MM.1S (cell line): ENCODE results near the gene DARS2.

Source experiments
- DNase-seq: peaks from one replicate; pipeline ENCODE4 v3.0.0-alpha.2; 2015
- H2AFZ ChIP-seq: fragments of 300-600 bp; sonication (generic); 2 replicates; pipeline ENCODE4 v1.6.0; 2016; ENCODE audit warnings: antibody characterized with exemption, low read length
- H3F3A ChIP-seq: fragments of 300-600 bp; sonication (generic); 2 replicates; pipeline ENCODE4 v1.6.1; 2016; ENCODE audit warnings: mild to moderate bottlenecking, antibody characterized with exemption, low read length, moderate library complexity, mixed read lengths; ENCODE audit not compliant: insufficient read depth
- H3K27ac ChIP-seq: fragments of 300-600 bp; sonication (generic); 2 replicates; pipeline ENCODE4 v1.5.1; 2016; ENCODE audit warnings: mild to moderate bottlenecking, low read length
- H3K27me3 ChIP-seq: fragments of 300-600 bp; sonication (generic); replicated peaks from 2 replicates; pipeline ENCODE4 v1.6.0; 2016; ENCODE audit warnings: low read length; ENCODE audit not compliant: insufficient read depth
- H3K36me3 ChIP-seq: fragments of 300-600 bp; sonication (generic); replicated peaks from 2 replicates; pipeline ENCODE4 v1.6.1; 2016; ENCODE audit warnings: mild to moderate bottlenecking, low read length, mixed read lengths; ENCODE audit not compliant: insufficient read depth
- H3K4me1 ChIP-seq: fragments of 300-600 bp; sonication (generic); 2 replicates; pipeline ENCODE4 v1.6.1; 2016; ENCODE audit warnings: low read length, mixed read lengths
- H3K4me2 ChIP-seq: fragments of 300-600 bp; sonication (generic); 2 replicates; pipeline ENCODE4 v1.6.0; 2016; ENCODE audit warnings: low read depth, low read length
- H3K4me3 ChIP-seq: fragments of 300-600 bp; sonication (generic); 2 replicates; pipeline ENCODE4 v1.5.1; 2016; ENCODE audit warnings: low read length, mixed read lengths
- H3K79me2 ChIP-seq: fragments of 300-600 bp; sonication (generic); 2 replicates; pipeline ENCODE4 v1.6.1; 2016; ENCODE audit warnings: mixed run types, low read length, mixed read lengths
- H3K9ac ChIP-seq: fragments of 300-600 bp; sonication (generic); 2 replicates; pipeline ENCODE4 v1.6.1; 2016; ENCODE audit warnings: low read length, mixed read lengths
- H3K9me2 ChIP-seq: fragments of 300-600 bp; sonication (generic); replicated peaks from 2 replicates; pipeline ENCODE4 v1.6.1; 2016; ENCODE audit warnings: mild to moderate bottlenecking, low read length, mixed read lengths; ENCODE audit not compliant: insufficient read depth
- H3K9me3 ChIP-seq: fragments of 300-600 bp; sonication (generic); replicated peaks from 2 replicates; pipeline ENCODE4 v1.6.1; 2016; ENCODE audit warnings: mild to moderate bottlenecking, low read length, mixed read lengths; ENCODE audit not compliant: insufficient read depth
- H4K20me1 ChIP-seq: fragments of 300-600 bp; sonication (generic); 2 replicates; pipeline ENCODE4 v1.6.1; 2016; ENCODE audit warnings: mild to moderate bottlenecking, low read length, moderate library complexity, mixed read lengths; ENCODE audit not compliant: insufficient read depth
- EZH2 ChIP-seq: fragments of 300-600 bp; sonication (generic); optimal IDR thresholded peaks from 2 replicates; pipeline ENCODE3; 2017; ENCODE audit warnings: low read depth, mild to moderate bottlenecking, antibody characterized with exemption, low read length, mixed read lengths
- EZH2phosphoT487 ChIP-seq: fragments of 300-600 bp; sonication (generic); IDR thresholded peaks from 2 replicates; pipeline ENCODE4 v1.6.1; 2018; ENCODE audit warnings: antibody characterized with exemption, low read length
- TF ChIP-seq, protein P1 (sequence below): fragments of 300-600 bp; sonication (generic); IDR thresholded peaks from 2 replicates; pipeline ENCODE4 v1.5.1; 2016; ENCODE audit warnings: antibody characterized with exemption, low read length, mixed read lengths

Gene DARS2

DNA sequence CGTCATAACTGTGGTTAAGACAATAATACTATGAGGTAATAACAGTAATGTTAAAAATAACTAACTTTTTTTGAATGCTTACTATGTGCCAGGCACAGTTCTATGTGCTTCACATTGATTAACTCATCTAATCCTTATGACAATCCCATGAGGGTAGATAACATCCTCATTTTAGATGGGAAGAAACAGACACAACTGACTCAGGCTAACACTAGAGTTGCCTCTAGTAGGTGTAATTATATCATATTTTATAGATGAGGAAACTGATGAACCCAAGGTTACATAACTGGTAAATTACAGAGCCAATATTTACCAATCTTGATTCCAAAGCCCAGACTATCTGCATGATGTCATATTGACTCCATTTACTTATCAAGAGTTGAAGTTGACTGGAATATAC, 69.1 kb downstream of the DARS2 start:
- no peaks in the 10 kb centered on the region for H4K20me1 ChIP-seq
- TF ChIP-seq EZH2phosphoT487 = no peak
- no peak for TF ChIP-seq EZH2
- TF ChIP-seq, protein P1, sequence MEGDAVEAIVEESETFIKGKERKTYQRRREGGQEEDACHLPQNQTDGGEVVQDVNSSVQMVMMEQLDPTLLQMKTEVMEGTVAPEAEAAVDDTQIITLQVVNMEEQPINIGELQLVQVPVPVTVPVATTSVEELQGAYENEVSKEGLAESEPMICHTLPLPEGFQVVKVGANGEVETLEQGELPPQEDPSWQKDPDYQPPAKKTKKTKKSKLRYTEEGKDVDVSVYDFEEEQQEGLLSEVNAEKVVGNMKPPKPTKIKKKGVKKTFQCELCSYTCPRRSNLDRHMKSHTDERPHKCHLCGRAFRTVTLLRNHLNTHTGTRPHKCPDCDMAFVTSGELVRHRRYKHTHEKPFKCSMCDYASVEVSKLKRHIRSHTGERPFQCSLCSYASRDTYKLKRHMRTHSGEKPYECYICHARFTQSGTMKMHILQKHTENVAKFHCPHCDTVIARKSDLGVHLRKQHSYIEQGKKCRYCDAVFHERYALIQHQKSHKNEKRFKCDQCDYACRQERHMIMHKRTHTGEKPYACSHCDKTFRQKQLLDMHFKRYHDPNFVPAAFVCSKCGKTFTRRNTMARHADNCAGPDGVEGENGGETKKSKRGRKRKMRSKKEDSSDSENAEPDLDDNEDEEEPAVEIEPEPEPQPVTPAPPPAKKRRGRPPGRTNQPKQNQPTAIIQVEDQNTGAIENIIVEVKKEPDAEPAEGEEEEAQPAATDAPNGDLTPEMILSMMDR = no peak
- no peaks in the 10 kb centered on the region for H3K9me2 ChIP-seq
- no peak overlapping the region for H3K4me3 ChIP-seq
- no peak for DNase-seq
- no peaks in the 10 kb centered on the region for H3K9me3 ChIP-seq
- no peaks in the 10 kb centered on the region for H3F3A ChIP-seq
- H3K4me1 ChIP-seq = no peaks in the 10 kb centered on the region
- no peak overlapping the region for H3K27ac ChIP-seq
- no peaks in the 10 kb centered on the region for H3K36me3 ChIP-seq
- no peaks in the 10 kb centered on the region for H3K27me3 ChIP-seq
- H3K4me2 ChIP-seq = no peak overlapping the region
- H2AFZ ChIP-seq = no peak overlapping the region
- no peak overlapping the region for H3K9ac ChIP-seq
- no peaks in the 10 kb centered on the region for H3K79me2 ChIP-seq

DNA sequence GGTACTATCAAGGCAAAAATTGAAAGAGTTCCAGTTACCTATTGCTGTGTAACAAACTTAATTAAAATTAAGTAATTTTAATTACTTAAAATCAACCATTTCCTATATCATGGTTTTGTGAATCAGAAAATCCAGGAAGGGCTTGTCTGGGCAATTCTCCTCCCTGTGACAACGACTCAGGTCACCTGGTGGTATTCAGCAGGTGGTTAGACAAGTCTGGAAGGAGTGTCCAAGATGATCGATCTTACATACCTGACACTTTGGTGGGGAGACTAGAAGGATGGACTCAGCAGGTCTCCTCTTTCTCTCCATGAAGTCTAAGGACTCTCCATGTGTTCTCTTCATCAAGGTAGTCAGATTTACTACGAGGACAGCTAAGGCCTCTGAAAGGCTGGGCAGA, 69.7 kb downstream of the DARS2 start:
- Histone ChIP-seq H2AFZ (no peak overlapping the region), H3K9ac (no peak overlapping the region), H3F3A (no peaks in the 10 kb centered on the region), H3K27me3 (no peaks in the 10 kb centered on the region), H3K27ac (no peak overlapping the region), H4K20me1 (no peaks in the 10 kb centered on the region), H3K4me3 (no peak overlapping the region), H3K9me3 (no peaks in the 10 kb centered on the region), H3K4me1 (no peaks in the 10 kb centered on the region), H3K79me2 (no peaks in the 10 kb centered on the region), H3K9me2 (no peaks in the 10 kb centered on the region), H3K36me3 (no peaks in the 10 kb centered on the region), H3K4me2 (no peak overlapping the region)
- TF ChIP-seq EZH2phosphoT487 (no peak), EZH2 (no peak)
- TF ChIP-seq, protein P1 = no peak
- no peak for DNase-seq

DNA sequence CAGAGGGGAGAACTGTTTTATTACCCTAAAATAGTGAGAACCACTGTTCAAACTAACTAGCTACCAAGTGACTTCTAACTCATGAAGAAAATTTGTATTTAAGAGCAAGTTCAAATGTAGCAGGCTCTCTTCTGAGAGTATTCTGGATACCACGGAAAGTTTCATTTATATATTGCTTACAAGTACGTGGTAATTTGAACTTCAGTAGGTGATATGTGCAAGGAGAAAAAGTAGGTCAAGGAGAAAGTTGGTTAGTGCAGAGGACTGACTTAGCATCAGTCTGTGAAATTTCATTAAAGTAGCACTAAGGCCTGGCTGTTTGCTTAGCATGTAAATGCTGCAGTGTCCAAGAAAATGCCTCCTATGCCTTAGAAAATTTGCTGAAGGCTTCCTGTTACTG, 76.0 kb downstream of the DARS2 start:
- Histone ChIP-seq H4K20me1 (no peaks in the 10 kb centered on the region), H3K4me3 (no peak overlapping the region), H3K27me3 (no peaks in the 10 kb centered on the region), H2AFZ (no peak overlapping the region), H3K4me1 (no peaks in the 10 kb centered on the region), H3K79me2 (no peaks in the 10 kb centered on the region), H3K4me2 (no peak overlapping the region), H3K9me3 (no peaks in the 10 kb centered on the region), H3K36me3 (no peaks in the 10 kb centered on the region), H3K9ac (no peak overlapping the region), H3K27ac (no peak overlapping the region), H3F3A (no peaks in the 10 kb centered on the region), H3K9me2 (no peaks in the 10 kb centered on the region)
- DNase-seq = no peak
- no peak for TF ChIP-seq EZH2
- TF ChIP-seq, protein P1 = no peak

DNA sequence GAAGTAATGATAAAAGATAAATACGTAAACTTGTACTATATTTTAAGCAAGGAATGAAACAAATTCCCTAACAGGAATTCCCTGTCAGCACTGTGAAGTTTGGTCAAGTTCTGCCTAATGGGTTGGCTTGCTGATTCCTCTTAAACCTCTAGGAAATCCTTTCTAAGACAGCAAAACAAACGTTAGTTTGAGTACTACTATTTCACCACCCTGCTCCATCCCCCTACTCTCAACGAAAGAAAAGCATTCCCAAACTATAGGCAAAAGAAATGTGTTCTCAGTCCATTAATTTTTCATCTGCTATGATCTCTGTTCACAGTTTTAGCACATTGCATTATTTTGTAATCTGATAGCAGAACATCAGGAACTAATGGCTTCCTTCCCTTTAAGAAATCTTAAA, 76.5 kb downstream of the DARS2 start:
- no peak overlapping the region for H3K9ac ChIP-seq
- H3K4me3 ChIP-seq = no peak overlapping the region
- H3F3A ChIP-seq = no peaks in the 10 kb centered on the region
- no peak overlapping the region for H3K4me2 ChIP-seq
- no peaks in the 10 kb centered on the region for H3K4me1 ChIP-seq
- no peak for TF ChIP-seq EZH2phosphoT487
- no peak for TF ChIP-seq EZH2
- TF ChIP-seq, protein P1 = no peak
- no peaks in the 10 kb centered on the region for H3K9me2 ChIP-seq
- H3K79me2 ChIP-seq = no peaks in the 10 kb centered on the region
- no peak overlapping the region for H3K27ac ChIP-seq
- H2AFZ ChIP-seq = no peak overlapping the region
- DNase-seq = no peak
- no peaks in the 10 kb centered on the region for H4K20me1 ChIP-seq
- H3K9me3 ChIP-seq = no peaks in the 10 kb centered on the region
- H3K36me3 ChIP-seq = no peaks in the 10 kb centered on the region
- H3K27me3 ChIP-seq = no peaks in the 10 kb centered on the region
